Liver (tissue), 9 donors: ENCODE measurements around the gene DLG4. TPM values are rescaled to one million over a fixed set of nuclear protein-coding genes. Genes with fewer than 3 reads are reported as not detected.

Experiments used
- DNase-seq: peaks from one replicate; pipeline ENCODE4 v3.0.0-alpha.2; 2017; ENCODE audit warnings: low spot score
- H3K27ac ChIP-seq, 2 donors: one replicate each; pipeline ENCODE4 v1.7.0; 2013; ENCODE audit warnings: inconsistent platforms in 2 of 2, low read length in 2 of 2, control low read depth in 1 of 2, low read depth in 1 of 2, mild to moderate bottlenecking in 1 of 2
- H3K27me3 ChIP-seq, 4 donors: one replicate each; pipeline versions ENCODE4 v1.6.1 to v1.7.0; 2013; ENCODE audit warnings: low read length in 3 of 4, inconsistent platforms in 1 of 4, mild to moderate bottlenecking in 1 of 4, moderate library complexity in 1 of 4; ENCODE audit not compliant: control insufficient read depth in 4 of 4, insufficient read depth in 4 of 4
- H3K36me3 ChIP-seq, 4 donors: one replicate each; pipeline versions ENCODE4 v1.6.1 to v1.7.0; 2013; ENCODE audit warnings: low read length in 3 of 4, mild to moderate bottlenecking in 3 of 4, low read depth in 1 of 4, moderate library complexity in 1 of 4; ENCODE audit not compliant: control insufficient read depth in 4 of 4, insufficient read depth in 3 of 4
- H3K4me1 ChIP-seq, 4 donors: one replicate each; pipeline versions ENCODE4 v1.6.1 to v1.7.0; 2013; ENCODE audit warnings: low read length in 3 of 4, mild to moderate bottlenecking in 3 of 4, moderate library complexity in 1 of 4; ENCODE audit not compliant: control insufficient read depth in 4 of 4, insufficient read depth in 4 of 4
- H3K4me3 ChIP-seq, 3 donors: one replicate each; pipeline versions ENCODE4 v1.6.1 to v1.7.0; 2013; ENCODE audit warnings: low read length in 3 of 3, control low read depth in 1 of 3, low read depth in 1 of 3, mild to moderate bottlenecking in 1 of 3
- H3K9ac ChIP-seq, 2 donors: one replicate each; pipeline ENCODE4 v1.7.0; 2013; ENCODE audit warnings: low read length in 2 of 2, mild to moderate bottlenecking in 2 of 2, moderate library complexity in 2 of 2, control low read depth in 1 of 2, low read depth in 1 of 2
- H3K9me3 ChIP-seq, 4 donors: one replicate each; pipeline versions ENCODE4 v1.6.1 to v1.7.0; 2013; ENCODE audit warnings: low read length in 3 of 4; ENCODE audit not compliant: control insufficient read depth in 4 of 4
- ATF3 ChIP-seq: IDR thresholded peaks from 2 replicates; pipeline ENCODE4 v1.6.1; 2016; ENCODE audit warnings: antibody characterized with exemption
- EGR1 ChIP-seq, 2 donors: IDR thresholded peaks; 2 replicates each; pipeline ENCODE4 v1.6.1; 2016 to 2018; ENCODE audit warnings: antibody characterized with exemption in 2 of 2, low read depth in 2 of 2
- FOXA1 ChIP-seq: IDR thresholded peaks from 2 replicates; pipeline ENCODE4 v1.6.1; 2016; ENCODE audit warnings: antibody characterized with exemption
- FOXA2 ChIP-seq: IDR thresholded peaks from 2 replicates; pipeline ENCODE4 v1.6.1; 2016; ENCODE audit warnings: antibody characterized with exemption
- GABPA ChIP-seq, 2 donors: IDR thresholded peaks in 1 of 2; conservative IDR thresholded peaks in 1 of 2; 2 replicates each; pipeline ENCODE4 v1.6.1; 2016; ENCODE audit warnings: antibody characterized with exemption in 2 of 2, mild to moderate bottlenecking in 1 of 2, moderate library complexity in 1 of 2
- HNF4A ChIP-seq, 2 donors: conservative IDR thresholded peaks; 2 replicates each; pipeline ENCODE4 v1.6.1; 2016; ENCODE audit warnings: antibody characterized with exemption in 2 of 2, mild to moderate bottlenecking in 2 of 2
- HNF4G ChIP-seq: IDR thresholded peaks from 2 replicates; pipeline ENCODE4 v1.6.1; 2016; ENCODE audit warnings: antibody characterized with exemption
- JUND ChIP-seq, 2 donors: IDR thresholded peaks; 2 replicates each; pipeline ENCODE4 v1.6.1; 2016; ENCODE audit warnings: antibody characterized with exemption in 2 of 2
- NR2F2 ChIP-seq: IDR thresholded peaks from 2 replicates; pipeline ENCODE4 v1.6.1; 2016; ENCODE audit warnings: antibody characterized with exemption
- RAD21 ChIP-seq, 2 donors: IDR thresholded peaks; 2 replicates each; pipeline ENCODE4 v1.6.1; 2016; ENCODE audit warnings: antibody characterized with exemption in 2 of 2, mild to moderate bottlenecking in 2 of 2
- REST ChIP-seq: IDR thresholded peaks from 2 replicates; pipeline ENCODE4 v1.6.1; 2016; ENCODE audit warnings: antibody characterized with exemption, mild to moderate bottlenecking
- RXRA ChIP-seq, 2 donors: IDR thresholded peaks; 2 replicates each; pipeline ENCODE4 v1.6.1; 2017 to 2018; ENCODE audit warnings: antibody characterized with exemption in 2 of 2, mild to moderate bottlenecking in 1 of 2
- SP1 ChIP-seq: IDR thresholded peaks from 2 replicates; pipeline ENCODE4 v1.6.1; 2018; ENCODE audit warnings: antibody characterized with exemption, mild to moderate bottlenecking
- TAF1 ChIP-seq: conservative IDR thresholded peaks from 2 replicates; pipeline ENCODE4 v1.6.1; 2016; ENCODE audit warnings: antibody characterized with exemption, mild to moderate bottlenecking
- YY1 ChIP-seq: IDR thresholded peaks from 2 replicates; pipeline ENCODE4 v1.6.1; 2016; ENCODE audit warnings: antibody characterized with exemption, mild to moderate bottlenecking
- WGBS: extraction: QIAGEN DNeasy Blood & Tissue Kit; methylation state at CpG from one replicate; pipeline ENCODE4 v1.1.7; 2013; 5-methylcytosine and 5-hydroxymethylcytosine counted together
- polyA plus RNA-seq, 2 donors: library from polyadenylated mRNA; stranded (reverse) in 1 of 2; unstranded in 1 of 2; fragments of 200-250 nt in 1 of 2; fragments of >200 nt in 1 of 2; fragmentation: Nextera tagmentation in 1 of 2; extraction: Ambion mirVana in 1 of 2; gene quantifications; one replicate each; pipeline versions ENCODE4 v1.2.1 to v1.2.3, GENCODE V29; 2013 to 2015
- total RNA-seq, 2 donors: library from RNA; depleted of rRNA; stranded (reverse); fragments of >200 nt; gene quantifications; one replicate each; pipeline ENCODE4 v1.2.3, GENCODE V29; 2014
- TF ChIP-seq, protein P1 (sequence below): fragments of 150-350 bp; IDR thresholded peaks from 2 replicates; pipeline ENCODE4 v1.5.1; 2017; ENCODE audit warnings: improper control_type of control experiment, low read depth, low read length; ENCODE audit not compliant: missing input control
- TF ChIP-seq, protein P2 (sequence below): IDR thresholded peaks from 2 replicates; pipeline ENCODE4 v1.6.1; 2016; ENCODE audit warnings: antibody characterized with exemption
- TF ChIP-seq, protein P3 (sequence below): IDR thresholded peaks from 2 replicates; pipeline ENCODE4 v1.6.1; 2016; ENCODE audit warnings: antibody characterized with exemption
- donor health status: healthy.
- donor health status: healthy.
- donor health status: healthy.
- donor health status: healthy.
- donor health status: healthy.

The DLG4 gene
- total and polyA plus RNA-seq, 4 donors: 0.40 to 5.7 (median 1.9) TPM

DNA sequence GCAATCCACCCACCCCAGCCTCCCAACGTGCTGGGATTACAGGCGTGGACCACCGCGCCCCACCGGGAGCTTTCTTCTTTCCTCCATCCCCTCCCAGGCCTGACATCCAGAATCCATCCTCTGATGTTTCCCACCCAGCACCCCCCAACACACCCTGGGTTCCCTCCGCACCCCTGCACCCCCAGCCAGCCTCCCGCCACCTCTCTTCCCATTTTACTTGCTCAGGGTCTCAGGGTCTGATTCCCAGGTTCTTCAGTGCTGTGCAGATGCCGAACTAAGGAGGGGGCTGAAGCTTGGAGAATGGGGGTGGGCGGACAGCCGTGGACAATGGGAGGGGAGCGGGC, 40.7 kb downstream of the DLG4 start:
- 29% methylated on average over 11 of the region's 11 CpGs for WGBS
- peaks cover 0 to 14% (median 0%) of the 10 kb centered on the region in 4 donors for H3K36me3 ChIP-seq
- peaks cover 7 to 46% (median 26%) of the 10 kb centered on the region in 4 donors for H3K4me1 ChIP-seq
- H3K9ac ChIP-seq: peak overlapping the region; percentile 56 to 84
- H3K27me3 ChIP-seq: no peaks in the 10 kb centered on the region
- peak overlapping the region; percentile 74 to 88 (median 81) for H3K4me3 ChIP-seq
- H3K27ac ChIP-seq: peak overlapping the region; percentile 92 to 96
- no peak for DNase-seq
- TF ChIP-seq JUND (IDR thresholded peaks at IDR 0.05): no peak
- no peak for TF ChIP-seq HNF4A (conservative IDR thresholded peaks at IDR 0.05)
- TF ChIP-seq RXRA (IDR thresholded peaks at IDR 0.05): no peak
- TF ChIP-seq EGR1 (IDR thresholded peaks at IDR 0.05; ENCODE audit: low read depth in 2 of 2): no peak
- TF ChIP-seq, protein P1, sequence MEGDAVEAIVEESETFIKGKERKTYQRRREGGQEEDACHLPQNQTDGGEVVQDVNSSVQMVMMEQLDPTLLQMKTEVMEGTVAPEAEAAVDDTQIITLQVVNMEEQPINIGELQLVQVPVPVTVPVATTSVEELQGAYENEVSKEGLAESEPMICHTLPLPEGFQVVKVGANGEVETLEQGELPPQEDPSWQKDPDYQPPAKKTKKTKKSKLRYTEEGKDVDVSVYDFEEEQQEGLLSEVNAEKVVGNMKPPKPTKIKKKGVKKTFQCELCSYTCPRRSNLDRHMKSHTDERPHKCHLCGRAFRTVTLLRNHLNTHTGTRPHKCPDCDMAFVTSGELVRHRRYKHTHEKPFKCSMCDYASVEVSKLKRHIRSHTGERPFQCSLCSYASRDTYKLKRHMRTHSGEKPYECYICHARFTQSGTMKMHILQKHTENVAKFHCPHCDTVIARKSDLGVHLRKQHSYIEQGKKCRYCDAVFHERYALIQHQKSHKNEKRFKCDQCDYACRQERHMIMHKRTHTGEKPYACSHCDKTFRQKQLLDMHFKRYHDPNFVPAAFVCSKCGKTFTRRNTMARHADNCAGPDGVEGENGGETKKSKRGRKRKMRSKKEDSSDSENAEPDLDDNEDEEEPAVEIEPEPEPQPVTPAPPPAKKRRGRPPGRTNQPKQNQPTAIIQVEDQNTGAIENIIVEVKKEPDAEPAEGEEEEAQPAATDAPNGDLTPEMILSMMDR: no peak
- TF ChIP-seq REST: no peak
- TF ChIP-seq RAD21 (IDR thresholded peaks at IDR 0.05): no peak
- TF ChIP-seq, protein P2, sequence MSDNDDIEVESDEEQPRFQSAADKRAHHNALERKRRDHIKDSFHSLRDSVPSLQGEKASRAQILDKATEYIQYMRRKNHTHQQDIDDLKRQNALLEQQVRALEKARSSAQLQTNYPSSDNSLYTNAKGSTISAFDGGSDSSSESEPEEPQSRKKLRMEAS: no peak
- H3K9me3 ChIP-seq: no peaks in the 10 kb centered on the region

DNA sequence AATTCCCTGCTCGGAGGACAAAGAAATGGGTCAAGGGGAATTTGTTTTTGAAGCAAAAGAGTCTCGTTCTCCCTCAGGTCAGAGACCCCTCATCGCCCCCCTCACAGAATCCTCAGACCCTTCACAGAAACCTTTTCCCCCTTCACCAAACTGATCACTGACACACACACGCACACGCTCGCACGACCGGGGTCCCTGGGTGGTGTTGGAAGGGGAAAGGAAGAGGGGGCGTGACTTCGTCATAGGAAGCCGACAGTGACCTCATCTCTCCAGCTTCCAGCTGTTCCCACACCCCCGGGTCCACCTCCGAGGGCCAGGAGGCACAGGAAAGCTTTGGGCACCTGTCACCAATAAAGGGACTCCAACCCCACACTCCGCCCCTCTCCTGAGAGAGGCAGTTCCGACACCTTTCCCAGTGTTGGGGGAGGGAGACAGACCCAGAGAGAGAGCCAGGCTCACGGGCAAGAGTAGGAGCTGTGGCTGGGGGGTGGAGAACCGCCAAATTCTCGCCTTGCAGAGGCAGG, 41.6 kb downstream of the DLG4 start:
- Histone ChIP-seq H3K4me3 (peak overlapping the region; percentile 81 to 91 (median 88)), H3K36me3 (peaks cover 0 to 14% (median 0%) of the 10 kb centered on the region in 4 donors), H3K9ac (peak overlapping the region; percentile 78 to 84), H3K27me3 (no peaks in the 10 kb centered on the region), H3K9me3 (no peaks in the 10 kb centered on the region), H3K4me1 (peaks cover 5 to 48% (median 25%) of the 10 kb centered on the region in 4 donors), H3K27ac (peak overlapping the region; percentile 92 to 96)
- WGBS: 3% methylated on average over 18 of the region's 18 CpGs
- DNase-seq: peak; percentile 68
- TF ChIP-seq HNF4G (peak; percentile 42), FOXA1 (no peak), RAD21 (IDR thresholded peaks at IDR 0.05) (peak in 1 of 2 donors; percentile 41), YY1 (peak; percentile 41), SP1 (peak; percentile 72), JUND (IDR thresholded peaks at IDR 0.05) (peak; percentile 61 to 82), NR2F2 (no peak), TAF1 (peak; percentile 98), GABPA (IDR thresholded peaks at IDR 0.05 in 1 of 2, conservative IDR thresholded peaks at IDR 0.05 in 1 of 2) (peak in 1 of 2 donors; percentile 64), ATF3 (peak; percentile 44), FOXA2 (no peak), RXRA (IDR thresholded peaks at IDR 0.05) (peak; percentile 41 to 65)
- TF ChIP-seq, protein P3, sequence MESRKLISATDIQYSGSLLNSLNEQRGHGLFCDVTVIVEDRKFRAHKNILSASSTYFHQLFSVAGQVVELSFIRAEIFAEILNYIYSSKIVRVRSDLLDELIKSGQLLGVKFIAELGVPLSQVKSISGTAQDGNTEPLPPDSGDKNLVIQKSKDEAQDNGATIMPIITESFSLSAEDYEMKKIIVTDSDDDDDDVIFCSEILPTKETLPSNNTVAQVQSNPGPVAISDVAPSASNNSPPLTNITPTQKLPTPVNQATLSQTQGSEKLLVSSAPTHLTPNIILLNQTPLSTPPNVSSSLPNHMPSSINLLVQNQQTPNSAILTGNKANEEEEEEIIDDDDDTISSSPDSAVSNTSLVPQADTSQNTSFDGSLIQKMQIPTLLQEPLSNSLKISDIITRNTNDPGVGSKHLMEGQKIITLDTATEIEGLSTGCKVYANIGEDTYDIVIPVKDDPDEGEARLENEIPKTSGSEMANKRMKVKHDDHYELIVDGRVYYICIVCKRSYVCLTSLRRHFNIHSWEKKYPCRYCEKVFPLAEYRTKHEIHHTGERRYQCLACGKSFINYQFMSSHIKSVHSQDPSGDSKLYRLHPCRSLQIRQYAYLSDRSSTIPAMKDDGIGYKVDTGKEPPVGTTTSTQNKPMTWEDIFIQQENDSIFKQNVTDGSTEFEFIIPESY: no peak
- TF ChIP-seq, protein P1: no peak
- TF ChIP-seq, protein P2: peak; percentile 78
